ENCODE data around the gene TCF7L2.

The TCF7L2 gene

GRCh38 chr10:113000876-113001598, 51.0 kb downstream of the TCF7L2 start:
- DNase-seq, result no peak

DNA sequence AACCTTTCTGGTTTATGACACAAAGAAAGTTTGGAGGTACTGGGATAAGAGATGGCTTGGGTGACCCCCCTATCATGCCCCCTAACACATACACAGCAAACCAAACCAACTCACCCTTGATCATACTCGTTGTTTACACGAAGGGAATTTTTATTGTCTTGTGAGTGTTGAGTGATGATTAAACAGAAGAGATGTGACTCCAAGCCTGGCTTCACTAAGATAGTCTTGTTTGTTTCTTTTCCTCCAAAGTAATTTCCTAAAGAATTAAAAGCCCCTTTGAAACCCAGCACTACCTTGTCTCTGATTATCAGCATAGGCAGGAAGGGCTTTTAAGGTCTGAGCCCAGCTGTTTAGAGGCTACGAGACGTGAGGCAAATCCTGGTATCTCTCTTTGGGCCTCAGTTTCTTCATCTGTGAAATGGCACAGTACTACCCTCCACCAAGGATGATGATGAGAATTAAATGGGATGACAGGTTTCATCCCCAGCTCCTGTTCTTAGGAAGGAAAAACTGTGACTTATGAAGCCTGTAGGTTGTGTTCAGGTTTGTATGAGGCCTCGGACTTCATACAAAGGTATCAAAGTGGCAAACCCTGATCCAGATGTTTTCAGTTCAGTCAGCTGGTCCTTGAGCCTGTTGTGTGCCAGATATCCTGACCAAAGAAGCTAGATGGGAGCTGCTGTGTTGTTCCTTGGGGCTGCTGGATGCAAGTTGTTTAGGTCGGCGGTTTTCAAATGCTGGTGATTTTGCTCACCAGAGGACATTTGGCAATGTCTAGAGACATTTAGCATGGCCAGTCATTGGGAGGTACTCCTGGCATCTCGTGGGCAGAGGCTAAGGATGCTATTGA, 51.8 kb downstream of the TCF7L2 start:
- DNase-seq, result no peak

DNA sequence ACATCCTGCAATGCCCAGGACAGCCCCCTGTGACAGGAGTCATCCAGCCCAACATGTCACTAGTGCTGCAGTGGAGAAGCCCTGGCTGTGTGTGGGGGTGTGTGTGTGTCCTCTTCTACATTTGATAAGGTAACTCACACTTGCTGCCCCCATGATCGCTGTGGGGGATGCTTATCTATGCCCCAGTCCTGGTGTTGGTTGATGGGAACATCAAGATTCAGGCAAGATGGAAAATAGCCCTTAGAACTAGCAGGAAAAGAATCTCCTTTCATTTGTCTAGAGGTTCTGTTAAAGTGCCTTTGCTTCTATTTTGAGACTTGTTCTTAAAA, 52.4 kb downstream of the TCF7L2 start:
- DNase-seq, result no peak

DNA sequence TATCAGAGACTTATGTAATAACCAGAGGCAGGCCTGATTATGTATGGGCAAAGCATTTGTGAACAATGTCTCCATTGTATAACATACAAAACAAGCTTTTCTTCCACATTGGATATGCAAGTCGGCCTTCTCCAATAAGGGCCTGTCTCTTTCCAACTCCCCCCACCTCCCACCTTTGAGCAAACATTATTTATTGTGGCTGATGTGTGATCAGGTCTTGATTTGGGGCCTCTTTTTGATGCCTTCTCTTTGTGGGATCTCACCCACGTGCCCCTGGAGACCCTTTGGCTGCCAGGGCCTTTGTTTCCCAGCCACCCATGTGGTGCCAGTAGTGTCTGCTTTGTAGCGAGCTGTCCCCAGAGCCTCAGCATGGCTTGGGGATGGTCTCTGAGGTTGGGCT, 53.0 kb downstream of the TCF7L2 start:
- DNase-seq, result peak; percentile 27

- DNase-seq, result no peak
Observed at GRCh38 chr10:113004069-113004618, 54.1 kb downstream of the TCF7L2 start.

DNA sequence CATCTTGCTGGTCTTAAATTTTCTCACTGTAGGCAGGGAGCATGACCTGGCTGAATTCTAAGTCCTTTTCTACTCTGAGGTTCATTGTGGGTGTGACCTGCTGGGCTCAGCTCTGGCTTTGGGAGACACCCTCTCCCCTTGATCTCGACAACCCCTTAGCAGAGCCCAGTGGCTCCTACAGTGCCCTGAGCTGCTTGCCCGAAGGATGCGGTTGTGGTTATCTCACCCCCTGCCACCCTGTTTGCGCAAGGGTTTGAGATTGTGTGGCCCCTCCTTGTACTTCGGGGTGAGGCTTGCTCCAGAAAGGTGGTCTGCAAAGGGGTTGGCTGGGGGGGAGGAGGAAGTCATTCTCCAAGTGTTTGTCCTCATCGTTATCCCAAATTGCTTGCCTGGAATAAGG, 55.3 kb downstream of the TCF7L2 start:
- DNase-seq, result no peak

GRCh38 chr10:113006656-113007342, 56.8 kb downstream of the TCF7L2 start:
- DNase-seq, result no peak

DNA sequence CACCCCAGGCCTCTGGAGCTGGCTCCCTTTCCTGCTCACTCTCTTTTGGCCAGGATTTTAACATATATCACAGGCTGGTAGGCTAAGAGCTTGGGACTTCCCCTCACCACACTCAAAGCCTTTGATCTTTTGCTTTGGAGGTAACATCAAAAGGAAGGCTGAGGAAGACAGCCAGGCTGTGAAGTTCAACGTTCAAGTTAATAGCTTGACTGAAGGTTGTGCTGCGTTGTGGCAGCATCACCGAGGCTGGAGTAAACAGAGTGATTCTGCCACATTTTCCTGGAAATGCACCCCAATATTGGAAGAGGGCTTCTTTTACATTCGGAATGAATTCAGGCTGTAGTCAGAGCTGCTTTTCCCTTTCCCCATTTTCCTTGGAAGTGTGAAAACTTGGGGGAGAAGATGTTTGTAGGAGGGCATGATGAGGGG, 57.3 kb downstream of the TCF7L2 start:
- DNase-seq, result no peak

DNA sequence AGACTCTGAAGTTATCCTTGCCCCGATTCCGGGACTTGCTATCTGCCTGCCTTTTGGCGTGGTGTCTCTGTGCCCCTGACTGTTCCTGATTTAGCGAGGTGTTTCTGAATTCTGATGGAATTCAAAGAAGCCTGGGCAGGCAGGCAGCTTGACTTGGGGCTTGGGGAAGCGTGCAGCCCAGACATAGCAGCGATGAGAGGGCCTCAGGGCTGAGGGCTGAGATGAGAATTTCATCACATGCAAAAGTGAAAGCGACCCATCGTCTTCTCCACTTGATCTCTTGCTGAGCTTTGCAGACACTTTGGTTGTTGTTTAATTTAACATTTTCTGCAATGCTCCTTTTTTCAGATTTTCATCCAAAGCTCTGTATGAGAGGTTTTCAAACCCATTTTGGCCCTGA, 57.8 kb downstream of the TCF7L2 start:
- DNase-seq, result no peak

- no peak for DNase-seq
Observed at GRCh38 chr10:113011592-113012374, 61.7 kb downstream of the TCF7L2 start.

DNA sequence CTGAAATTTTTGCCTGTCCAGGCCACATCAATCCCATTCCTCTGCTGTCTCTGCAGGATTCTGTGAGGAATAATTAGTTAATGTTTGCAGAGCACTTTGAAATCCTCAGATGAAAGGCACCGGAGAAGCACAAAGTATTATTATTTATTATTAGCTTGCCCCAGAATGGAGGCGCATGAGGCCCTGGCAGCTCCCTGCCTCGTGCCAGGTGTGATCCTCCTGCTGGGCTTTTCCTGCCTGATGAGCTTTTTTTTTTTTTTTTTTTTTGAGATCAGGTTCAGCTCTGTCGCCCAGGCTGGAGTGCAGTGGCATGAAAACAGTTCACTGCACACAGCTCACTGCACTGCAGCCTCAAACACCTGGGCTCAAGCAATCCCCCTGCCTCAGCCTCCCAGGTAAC, 65.2 kb downstream of the TCF7L2 start:
- no peak for DNase-seq

DNA sequence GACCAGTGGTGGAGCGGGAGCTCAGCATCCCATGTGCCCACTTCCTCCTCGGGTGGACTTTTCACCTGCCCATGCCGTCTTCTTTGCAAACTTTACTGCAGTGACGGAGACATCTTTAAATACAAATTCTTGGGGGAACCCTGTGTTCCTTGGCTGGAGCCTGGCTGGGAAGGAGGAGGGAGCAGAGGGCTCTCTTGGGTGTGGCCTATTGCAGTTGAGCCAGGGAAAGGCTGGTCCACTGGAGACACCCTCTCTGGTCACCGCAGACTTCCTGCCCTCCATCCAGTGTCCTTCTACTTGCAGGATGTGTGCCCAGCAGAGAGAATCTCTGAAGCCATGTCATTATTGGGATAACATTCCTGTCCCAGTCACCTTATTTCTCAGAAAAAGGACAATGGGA, 67.3 kb downstream of the TCF7L2 start:
- no peak for DNase-seq

GRCh38 chr10:113018034-113018433, 68.0 kb downstream of the TCF7L2 start:
- DNase-seq, result no peak

DNA sequence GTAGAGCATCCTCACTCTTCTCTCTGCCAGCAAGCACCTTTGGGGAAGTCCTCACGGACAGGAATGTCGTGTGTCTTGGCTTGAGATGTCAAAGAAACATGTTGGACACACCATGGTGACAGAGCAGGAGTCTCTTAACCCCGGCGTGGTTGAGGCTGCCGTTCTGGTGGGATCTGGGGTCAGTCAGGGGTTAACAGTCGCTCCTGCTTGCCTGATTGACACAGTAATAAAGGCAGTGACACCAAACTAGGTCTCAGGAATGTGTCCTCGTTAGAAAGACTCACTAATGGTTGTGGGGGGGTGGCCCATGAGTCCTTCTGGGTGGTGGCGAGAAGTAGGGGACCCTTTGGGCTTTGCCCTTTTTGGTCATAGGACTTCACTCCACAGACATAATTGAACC, 69.0 kb downstream of the TCF7L2 start:
- no peak for DNase-seq

DNA sequence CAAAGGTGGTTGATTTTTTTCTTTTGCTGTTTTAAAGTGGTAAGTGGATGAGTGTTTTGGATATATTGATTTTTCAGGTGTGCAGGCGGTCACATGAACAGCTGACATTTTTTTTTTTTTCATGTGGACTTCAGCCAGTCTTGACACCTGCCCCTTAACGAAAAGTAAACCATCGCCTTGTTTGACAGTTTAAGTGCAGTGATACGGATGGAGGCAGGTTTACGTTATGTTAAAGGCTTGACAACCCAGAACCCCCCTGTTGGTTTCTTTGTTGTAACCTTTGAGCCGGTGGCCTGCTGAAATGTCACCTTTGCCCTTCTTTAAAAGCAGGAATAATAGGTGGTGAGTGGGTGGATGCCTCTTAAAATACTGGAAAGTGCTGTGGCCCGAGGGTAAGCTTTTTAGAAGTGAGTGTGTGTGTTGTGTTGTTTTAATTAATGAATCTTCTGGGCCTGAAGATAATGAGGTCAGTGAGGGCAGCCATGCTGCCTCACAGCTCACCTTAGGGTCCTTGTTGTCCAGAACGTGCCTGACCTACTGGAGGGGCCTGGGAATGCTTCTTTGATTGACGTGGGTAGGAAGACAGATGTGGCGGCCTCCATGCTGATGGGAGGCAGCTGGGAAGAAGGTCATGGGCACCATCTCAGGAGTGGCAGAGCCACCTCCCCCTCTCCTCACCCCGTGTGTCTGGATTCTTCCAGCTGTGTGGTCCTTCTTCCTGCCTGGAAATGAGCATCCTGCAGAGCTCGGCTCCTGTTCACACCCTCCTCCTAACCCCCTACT, 69.8 kb downstream of the TCF7L2 start:
- DNase-seq, result no peak

GRCh38 chr10:113020475-113020753, 70.4 kb downstream of the TCF7L2 start:
- DNase-seq, result no peak

DNA sequence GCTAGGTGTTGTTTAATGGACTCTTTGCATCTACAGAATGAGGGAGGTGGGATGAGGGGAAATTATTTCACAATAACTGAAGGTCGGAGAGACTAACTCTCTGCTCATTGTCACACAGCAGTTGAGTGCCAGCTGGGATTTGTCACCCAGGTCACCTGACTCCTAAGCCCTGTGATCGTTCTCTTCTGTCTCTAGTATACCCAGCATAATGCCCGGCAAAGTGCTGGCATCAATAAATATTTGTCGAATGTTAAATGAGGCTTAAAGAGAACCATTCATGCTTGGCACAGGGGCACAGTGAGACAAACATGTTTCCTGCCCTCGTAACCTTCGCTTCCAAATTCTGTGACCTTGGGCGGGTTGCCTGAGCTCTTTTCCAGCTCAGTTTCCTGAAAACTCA, 70.8 kb downstream of the TCF7L2 start:
- no peak for DNase-seq

DNA sequence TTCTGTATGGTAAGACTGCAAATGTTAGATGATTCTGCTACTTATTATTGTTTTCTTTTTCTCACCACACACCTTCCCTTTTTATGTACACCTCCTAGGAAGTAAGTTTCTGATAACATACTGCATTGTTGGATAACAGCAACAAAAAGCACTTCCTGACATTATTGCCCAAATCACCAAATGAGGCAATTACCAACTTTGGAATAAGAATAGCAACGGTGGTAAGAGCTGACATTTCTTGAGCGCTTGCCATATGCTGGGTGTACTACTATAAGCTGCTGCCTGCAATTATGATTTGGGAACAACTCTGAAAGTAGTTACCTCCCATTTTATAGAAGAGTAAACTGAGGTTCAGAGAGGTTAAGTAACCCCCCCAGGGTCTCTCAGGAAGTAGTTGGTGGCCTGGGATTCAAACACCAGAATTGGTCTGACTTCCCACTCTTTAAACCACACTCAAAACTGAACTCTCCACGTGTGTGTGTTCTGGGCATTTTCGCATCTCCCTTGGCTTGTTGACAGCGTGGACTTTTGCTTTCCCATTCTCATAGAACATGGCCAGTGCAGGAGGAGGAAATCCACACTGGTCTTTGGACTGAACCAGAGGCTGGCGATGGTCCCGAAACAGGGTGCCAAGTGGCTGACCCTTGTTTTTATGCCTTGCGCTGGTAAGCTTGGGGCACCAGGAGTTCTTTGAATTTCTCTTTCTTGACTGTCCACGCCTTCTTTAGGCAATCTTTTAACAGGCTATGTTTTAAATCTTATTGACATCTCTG, 71.4 kb downstream of the TCF7L2 start:
- no peak for DNase-seq

GRCh38 chr10:113022265-113022664, 72.2 kb downstream of the TCF7L2 start:
- no peak for DNase-seq

DNA sequence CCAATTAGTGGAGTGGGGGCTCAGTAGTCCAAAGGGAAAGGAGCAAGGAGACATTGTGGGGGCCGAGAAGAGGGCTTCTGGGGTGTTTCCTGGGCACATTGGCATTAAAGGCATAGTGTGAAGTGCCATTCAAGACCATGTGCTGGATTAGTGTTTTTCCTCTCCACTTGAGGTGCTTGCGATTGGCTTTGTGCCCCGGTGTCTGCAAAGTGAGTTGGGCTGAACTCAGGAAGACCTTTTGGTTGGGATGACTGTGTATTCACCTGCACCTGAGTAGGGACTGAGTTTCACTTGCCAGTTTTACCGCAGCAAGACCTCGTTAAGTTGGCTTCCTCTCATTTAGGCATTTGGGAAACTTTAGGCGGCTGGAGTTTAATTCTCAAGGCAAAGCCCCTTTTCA, 73.0 kb downstream of the TCF7L2 start:
- no peak for DNase-seq

GRCh38 chr10:113024930-113025329, 74.9 kb downstream of the TCF7L2 start:
- DNase-seq, result no peak
